WTC11 (cell line): ENCODE measurements around the gene SORCS1. TPM values are rescaled to one million over a fixed set of nuclear protein-coding genes. Genes with fewer than 3 reads are reported as not detected.

ENCODE experiments used
- ATAC-seq: fragments of 200-7000 bp; cut with Tn5 transposase; 2 replicates; pipeline ENCODE4 v1.10.0; 2021; ENCODE audit warnings: mild to moderate bottlenecking, moderate library complexity
- CTCF ChIA-PET: fragments of 300-600 bp; sonication (Branson Sonifier 250); formaldehyde crosslinking; loops from one replicate; lab custom pipeline; 2021; ENCODE audit warnings: antibody characterized with exemption; lab: Charles Lee
- POLR2A ChIA-PET: fragments of 350-600 bp; sonication (Branson Sonifier 250); formaldehyde crosslinking; loops from one replicate; lab custom pipeline; 2021; ENCODE audit warnings: antibody characterized with exemption; lab: Charles Lee
- DNase-seq: peaks from one replicate; pipeline ENCODE4 v3.0.0; 2021; ENCODE audit warnings: low spot score
- H3K27ac Mint-ChIP-seq: 2 replicates; pipeline ENCODE4 v1.8.0; 2021; ENCODE audit warnings: mixed read lengths
- H3K27me3 Mint-ChIP-seq: 2 replicates; pipeline ENCODE4 v1.8.0; 2021; ENCODE audit warnings: low read depth, mild to moderate bottlenecking, moderate library complexity, mixed read lengths
- H3K36me3 Mint-ChIP-seq: 2 replicates; pipeline ENCODE4 v1.8.0; 2021; ENCODE audit warnings: mixed read lengths
- H3K4me1 Mint-ChIP-seq: 2 replicates; pipeline ENCODE4 v1.8.0; 2022; ENCODE audit warnings: mixed read lengths
- H3K4me3 Mint-ChIP-seq: 2 replicates; pipeline ENCODE4 v1.8.0; 2021; ENCODE audit warnings: mild to moderate bottlenecking, moderate library complexity, mixed read lengths
- H3K9me3 Mint-ChIP-seq: 2 replicates; pipeline ENCODE4 v1.8.0; 2021; ENCODE audit warnings: mixed read lengths
- AFF4 ChIP-seq: sonication (generic); formaldehyde crosslinking; IDR thresholded peaks from 2 replicates; pipeline ENCODE4 v1.8.1; 2023; ENCODE audit warnings: mild to moderate bottlenecking, missing genetic modification reagents, borderline replicate concordance
- ATF6 ChIP-seq: sonication (generic); formaldehyde crosslinking; IDR thresholded peaks from 2 replicates; pipeline ENCODE4 v1.8.1; 2023; ENCODE audit warnings: mild to moderate bottlenecking, missing genetic modification reagents
- CREB1 ChIP-seq: sonication (generic); formaldehyde crosslinking; IDR thresholded peaks from 2 replicates; pipeline ENCODE4 v1.8.0; 2023; ENCODE audit warnings: mild to moderate bottlenecking, missing genetic modification reagents
- CREM ChIP-seq: sonication (generic); formaldehyde crosslinking; IDR thresholded peaks from 2 replicates; pipeline ENCODE4 v1.8.1; 2022; ENCODE audit warnings: mild to moderate bottlenecking, missing genetic modification reagents, moderate library complexity
- E2F4 ChIP-seq: sonication (generic); formaldehyde crosslinking; IDR thresholded peaks from 2 replicates; pipeline ENCODE4 v1.8.1; 2022; ENCODE audit warnings: low read depth, mild to moderate bottlenecking, moderate library complexity, missing genetic modification reagents, borderline replicate concordance
- EMX1 ChIP-seq: fragments of 250-450 bp; sonication (Bioruptor Pico); IDR thresholded peaks from 2 replicates; pipeline ENCODE4 v1.8.0; 2021; ENCODE audit warnings: mild to moderate bottlenecking
- ERG ChIP-seq: fragments of 250-450 bp; sonication (Bioruptor Pico); IDR thresholded peaks from 2 replicates; pipeline ENCODE4 v1.8.0; 2021; ENCODE audit warnings: mild to moderate bottlenecking
- FOXP1 ChIP-seq: sonication (generic); formaldehyde crosslinking; IDR thresholded peaks from 2 replicates; pipeline ENCODE4 v1.8.0; 2022; ENCODE audit warnings: missing genetic modification reagents, mild to moderate bottlenecking, moderate library complexity, borderline replicate concordance
- FOXP4 ChIP-seq: sonication (generic); formaldehyde crosslinking; IDR thresholded peaks from 2 replicates; pipeline ENCODE4 v1.8.0; 2022; ENCODE audit warnings: mild to moderate bottlenecking, missing genetic modification reagents
- GABPB1 ChIP-seq: sonication (generic); formaldehyde crosslinking; IDR thresholded peaks from 2 replicates; pipeline ENCODE4 v1.8.1; 2023; ENCODE audit warnings: mild to moderate bottlenecking, missing genetic modification reagents
- IRF1 ChIP-seq: sonication (generic); formaldehyde crosslinking; IDR thresholded peaks from 2 replicates; pipeline ENCODE4 v1.8.0; 2023; ENCODE audit warnings: missing genetic modification reagents
- MLX ChIP-seq: sonication (generic); formaldehyde crosslinking; IDR thresholded peaks from 2 replicates; pipeline ENCODE4 v1.8.1; 2023; ENCODE audit warnings: mild to moderate bottlenecking, missing genetic modification reagents, moderate library complexity
- NFYB ChIP-seq: sonication (generic); formaldehyde crosslinking; conservative IDR thresholded peaks from 2 replicates; pipeline ENCODE4 v1.8.0; 2022; ENCODE audit warnings: low read depth, missing genetic modification reagents
- PREB ChIP-seq: sonication (generic); formaldehyde crosslinking; IDR thresholded peaks from 2 replicates; pipeline ENCODE4 v1.8.1; 2022; ENCODE audit warnings: mild to moderate bottlenecking, missing genetic modification reagents, moderate library complexity, borderline replicate concordance
- SP1 ChIP-seq: sonication (generic); formaldehyde crosslinking; conservative IDR thresholded peaks from 2 replicates; pipeline ENCODE4 v1.8.1; 2022; ENCODE audit warnings: missing genetic modification reagents
- TEAD1 ChIP-seq: sonication (generic); formaldehyde crosslinking; IDR thresholded peaks from 2 replicates; pipeline ENCODE4 v1.8.0; 2022; ENCODE audit warnings: mild to moderate bottlenecking, missing genetic modification reagents
- ZNF138 ChIP-seq: sonication (generic); formaldehyde crosslinking; conservative IDR thresholded peaks from 2 replicates; pipeline ENCODE4 v1.8.1; 2022; ENCODE audit warnings: mild to moderate bottlenecking, moderate library complexity, missing genetic modification reagents
- ZNF317 ChIP-seq: sonication (generic); formaldehyde crosslinking; IDR thresholded peaks from 2 replicates; pipeline ENCODE4 v1.8.1; 2023; ENCODE audit warnings: low read depth, mild to moderate bottlenecking, moderate library complexity, missing genetic modification reagents, borderline replicate concordance
- ZNF425 ChIP-seq: fragments of 250-450 bp; sonication (Bioruptor Pico); conservative IDR thresholded peaks from 2 replicates; pipeline ENCODE4 v1.9.0; 2021; ENCODE audit warnings: mild to moderate bottlenecking
- ZSCAN18 ChIP-seq: fragments of 250-450 bp; sonication (Bioruptor Pico); IDR thresholded peaks from 2 replicates; pipeline ENCODE4 v2.1.2; 2022; ENCODE audit warnings: mild to moderate bottlenecking, moderate library complexity
- total RNA-seq: library from RNA; stranded (reverse); gene quantifications from 3 replicates; pipeline ENCODE4 v1.2.3, GENCODE V29; 2021

The SORCS1 gene
- total RNA-seq, 1 experiment from 2014 or later, result 3.3 TPM

- no peak for ATAC-seq
- TF ChIP-seq AFF4 (CRISPR knock-in tag), result no peak
- no peak for TF ChIP-seq ERG (CRISPR knock-in tag)
- no peak for TF ChIP-seq ATF6 (CRISPR knock-in tag)
- TF ChIP-seq MLX (CRISPR knock-in tag), result no peak
- TF ChIP-seq ZNF425 (CRISPR knock-in tag), result no peak
- no peak for TF ChIP-seq TEAD1 (CRISPR knock-in tag)
- TF ChIP-seq FOXP1, result no peak
- TF ChIP-seq CREB1 (CRISPR knock-in tag), result no peak
- TF ChIP-seq SP1, result no peak
- TF ChIP-seq ZNF317 (CRISPR knock-in tag), result no peak
- no peak for TF ChIP-seq IRF1 (CRISPR knock-in tag)
- no peak for TF ChIP-seq NFYB (CRISPR knock-in tag)
- TF ChIP-seq EMX1, result no peak
- TF ChIP-seq FOXP4 (CRISPR knock-in tag), result no peak
- no peak for TF ChIP-seq ZSCAN18 (CRISPR knock-in tag)
- TF ChIP-seq GABPB1 (CRISPR knock-in tag), result no peak
- TF ChIP-seq E2F4, result no peak
- no peak for TF ChIP-seq CREM
- TF ChIP-seq PREB (CRISPR knock-in tag), result no peak
- TF ChIP-seq ZNF138 (CRISPR knock-in tag), result no peak
- H3K9me3 Mint-ChIP-seq, result no peaks in the 10 kb centered on the region
- no peak overlapping the region for H3K27ac Mint-ChIP-seq
- H3K4me3 Mint-ChIP-seq, result no peak overlapping the region
- POLR2A ChIA-PET, result no interaction called here
- no peaks in the 10 kb centered on the region for H3K27me3 Mint-ChIP-seq
- H3K4me1 Mint-ChIP-seq, result peaks cover under 1% of the 10 kb centered on the region; the same call in 1 of the 2 replicates
- DNase-seq, result no peak
- CTCF ChIA-PET, result no interaction called here
- H3K36me3 Mint-ChIP-seq, result no peaks in the 10 kb centered on the region
These were observed 570.6 kb downstream of the SORCS1 start for GRCh38 chr10:106593876-106594275.
